HL-60/S4 treated with phorbol 12-myristate 13-acetate at 8.2 ng/mL for 4 days and 3 days (cell line): ENCODE measurements around the gene MRPL4.

ENCODE experiments used
- in situ Hi-C: fragments of 300-500 bp; cut with MboI; formaldehyde crosslinking; loops from 2 replicates; pipeline ENCODE4 v1.15.0; 2022; ENCODE audit warnings: low sequenced_read_pairs

MRPL4 gene

DNA sequence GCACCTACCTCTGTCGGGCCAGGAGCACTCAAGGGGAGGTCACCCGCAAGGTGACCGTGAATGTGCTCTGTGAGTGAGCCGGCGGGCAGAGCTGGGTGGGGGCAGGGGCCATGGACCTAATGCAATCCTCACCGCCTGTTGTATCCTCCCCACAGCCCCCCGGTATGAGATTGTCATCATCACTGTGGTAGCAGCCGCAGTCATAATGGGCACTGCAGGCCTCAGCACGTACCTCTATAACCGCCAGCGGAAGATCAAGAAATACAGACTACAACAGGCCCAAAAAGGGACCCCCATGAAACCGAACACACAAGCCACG lies 32.9 kb downstream of the MRPL4 start:
- in situ Hi-C loops, result no loop called here

- in situ Hi-C loops, result no loop called here
These were observed 33.4 kb downstream of the MRPL4 start for GRCh38 chr19:10285393-10285792.

DNA sequence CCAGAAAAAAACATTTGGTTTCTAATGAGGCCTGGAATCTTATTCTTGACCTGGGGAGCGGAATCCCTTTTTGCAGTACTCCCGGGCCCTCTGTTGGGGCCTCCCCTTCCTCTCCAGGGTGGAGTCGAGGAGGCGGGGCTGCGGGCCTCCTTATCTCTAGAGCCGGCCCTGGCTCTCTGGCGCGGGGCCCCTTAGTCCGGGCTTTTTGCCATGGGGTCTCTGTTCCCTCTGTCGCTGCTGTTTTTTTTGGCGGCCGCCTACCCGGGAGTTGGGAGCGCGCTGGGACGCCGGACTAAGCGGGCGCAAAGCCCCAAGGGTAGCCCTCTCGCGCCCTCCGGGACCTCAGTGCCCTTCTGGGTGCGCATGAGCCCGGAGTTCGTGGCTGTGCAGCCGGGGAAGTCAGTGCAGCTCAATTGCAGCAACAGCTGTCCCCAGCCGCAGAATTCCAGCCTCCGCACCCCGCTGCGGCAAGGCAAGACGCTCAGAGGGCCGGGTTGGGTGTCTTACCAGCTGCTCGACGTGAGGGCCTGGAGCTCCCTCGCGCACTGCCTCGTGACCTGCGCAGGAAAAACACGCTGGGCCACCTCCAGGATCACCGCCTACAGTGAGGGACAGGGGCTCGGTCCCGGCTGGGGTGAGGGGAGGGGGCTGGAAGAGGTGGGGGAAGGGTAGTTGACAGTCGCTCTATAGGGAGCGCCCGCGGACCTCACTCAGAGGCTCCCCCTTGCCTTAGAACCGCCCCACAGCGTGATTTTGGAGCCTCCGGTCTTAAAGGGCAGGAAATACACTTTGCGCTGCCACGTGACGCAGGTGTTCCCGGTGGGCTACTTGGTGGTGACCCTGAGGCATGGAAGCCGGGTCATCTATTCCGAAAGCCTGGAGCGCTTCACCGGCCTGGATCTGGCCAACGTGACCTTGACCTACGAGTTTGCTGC lies 35.1 kb downstream of the MRPL4 start, which contains the start of gene ICAM4:
Gene ICAM4 (plus strand): TSS at position 153 of the 935 bp plus-strand sequence. CDS start 58 bp downstream, at position 211.
- in situ Hi-C loops, result no loop called here

- in situ Hi-C loops, result no loop called here
These were observed 36.7 kb downstream of the MRPL4 start for GRCh38 chr19:10288662-10289166.

GRCh38 chr19:10289167-10289835 lies 37.3 kb downstream of the MRPL4 start:
- in situ Hi-C loops, result no loop called here

GRCh38 chr19:10289836-10290356 lies 37.9 kb downstream of the MRPL4 start, which contains the start of gene ICAM5:
TSS of gene ICAM5 (plus strand) at chr19:10289952. CDS start at chr19:10290044, 92 bp downstream.
- in situ Hi-C loops, result no loop called here

DNA sequence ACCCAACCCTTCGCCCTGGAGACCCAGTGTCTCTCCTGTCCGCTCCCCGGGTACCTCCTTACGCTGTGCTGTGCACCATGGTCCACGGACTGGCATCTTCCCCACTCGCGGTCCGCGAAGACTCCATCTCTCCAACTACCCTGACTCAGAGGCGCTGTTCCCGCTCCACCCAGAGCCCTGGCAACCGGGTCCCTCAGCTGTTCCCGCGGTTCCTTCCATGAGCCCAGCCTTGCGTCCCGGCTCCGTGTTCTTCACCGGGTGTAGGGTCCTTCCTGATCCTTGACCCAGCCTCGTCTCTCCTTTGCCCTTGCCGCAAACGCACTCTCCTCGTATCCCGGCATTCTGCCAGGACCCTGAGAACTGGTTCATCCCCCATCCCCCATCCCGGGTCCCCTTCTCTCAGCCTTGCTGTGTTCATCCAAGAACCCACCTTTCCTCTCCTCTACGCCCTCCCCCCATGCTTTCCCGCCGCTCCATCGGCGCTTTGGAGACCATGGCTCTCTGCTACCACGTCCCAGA lies 38.4 kb downstream of the MRPL4 start:
- in situ Hi-C loops, result no loop called here

DNA sequence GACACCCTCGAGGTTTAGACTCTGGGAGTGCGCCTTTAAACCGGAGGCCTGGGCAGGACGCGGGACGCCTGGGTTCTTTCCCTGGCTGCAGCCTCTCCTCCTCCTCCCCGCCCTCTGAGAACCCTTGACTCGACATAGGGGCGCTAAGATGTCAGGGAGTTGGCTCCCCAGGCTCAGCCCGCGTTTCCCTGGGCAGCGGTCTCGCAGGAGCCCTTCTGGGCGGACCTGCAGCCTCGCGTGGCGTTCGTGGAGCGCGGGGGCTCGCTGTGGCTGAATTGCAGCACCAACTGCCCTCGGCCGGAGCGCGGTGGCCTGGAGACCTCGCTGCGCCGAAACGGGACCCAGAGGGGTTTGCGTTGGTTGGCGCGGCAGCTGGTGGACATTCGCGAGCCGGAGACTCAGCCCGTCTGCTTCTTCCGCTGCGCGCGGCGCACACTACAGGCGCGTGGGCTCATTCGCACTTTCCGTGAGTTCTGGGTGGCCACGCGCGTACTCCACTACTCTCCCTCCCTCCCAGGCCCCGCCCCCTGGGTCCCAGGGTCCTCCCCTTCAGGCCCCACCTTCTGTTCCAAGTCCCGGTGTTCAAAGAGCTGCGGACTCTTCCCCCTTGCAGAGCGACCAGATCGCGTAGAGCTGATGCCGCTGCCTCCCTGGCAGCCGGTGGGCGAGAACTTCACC lies 39.0 kb downstream of the MRPL4 start:
- in situ Hi-C loops, result no loop called here

DNA sequence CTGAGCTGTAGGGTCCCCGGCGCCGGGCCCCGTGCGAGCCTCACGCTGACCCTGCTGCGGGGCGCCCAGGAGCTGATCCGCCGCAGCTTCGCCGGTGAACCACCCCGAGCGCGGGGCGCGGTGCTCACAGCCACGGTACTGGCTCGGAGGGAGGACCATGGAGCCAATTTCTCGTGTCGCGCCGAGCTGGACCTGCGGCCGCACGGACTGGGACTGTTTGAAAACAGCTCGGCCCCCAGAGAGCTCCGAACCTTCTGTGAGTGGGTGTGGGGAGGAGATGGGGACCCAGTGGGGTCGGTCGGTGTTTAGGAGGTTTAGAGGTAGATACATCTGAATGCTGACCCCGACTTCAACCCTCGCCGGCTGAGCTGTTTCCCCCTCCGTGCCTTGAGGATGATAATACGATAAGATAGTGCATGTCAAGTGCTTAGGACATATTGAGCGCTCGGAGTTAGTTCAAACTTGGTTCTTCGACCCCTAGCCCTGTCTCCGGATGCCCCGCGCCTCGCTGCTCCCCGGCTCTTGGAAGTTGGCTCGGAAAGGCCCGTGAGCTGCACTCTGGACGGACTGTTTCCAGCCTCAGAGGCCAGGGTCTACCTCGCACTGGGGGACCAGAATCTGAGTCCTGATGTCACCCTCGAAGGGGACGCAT lies 39.7 kb downstream of the MRPL4 start:
- in situ Hi-C loops, result no loop called here

- in situ Hi-C loops, result no loop called here
These were observed 40.3 kb downstream of the MRPL4 start for GRCh38 chr19:10292206-10292788.

GRCh38 chr19:10292789-10293636 lies 41.0 kb downstream of the MRPL4 start:
- in situ Hi-C loops, result no loop called here

- in situ Hi-C loops, result no loop called here
These were observed 41.8 kb downstream of the MRPL4 start for GRCh38 chr19:10293637-10294367.

GRCh38 chr19:10294368-10294697 lies 42.3 kb downstream of the MRPL4 start:
- in situ Hi-C loops, result no loop called here

GRCh38 chr19:10295305-10295846 lies 43.4 kb downstream of the MRPL4 start:
- in situ Hi-C loops, result no loop called here

GRCh38 chr19:10295847-10296591 lies 44.0 kb downstream of the MRPL4 start:
- in situ Hi-C loops, result no loop called here

GRCh38 chr19:10299545-10300458 lies 47.8 kb downstream of the MRPL4 start:
- in situ Hi-C loops, result no loop called here
